DOHH2 (cell line): ENCODE data around the gene GNB4.

Source experiments
- EZH2phosphoT487 ChIP-seq: fragments of 200-600 bp; sonication (generic); IDR thresholded peaks from 2 replicates; pipeline ENCODE4 v1.6.1; 2017; ENCODE audit warnings: borderline replicate concordance, mild to moderate bottlenecking, antibody characterized with exemption, low read length, moderate library complexity, mixed read lengths
- TF ChIP-seq, protein P1 (sequence below): fragments of 200-600 bp; sonication (generic); IDR thresholded peaks from one replicate; pipeline ENCODE4 v1.5.1; 2014; ENCODE audit warnings: antibody characterized with exemption, mild to moderate bottlenecking, low read depth, low read length; ENCODE audit not compliant: poor library complexity, severe bottlenecking

GRCh38 chr3:179375091-179375999 lies 75.9 kb downstream of the GNB4 start:
- TF ChIP-seq, protein P1, sequence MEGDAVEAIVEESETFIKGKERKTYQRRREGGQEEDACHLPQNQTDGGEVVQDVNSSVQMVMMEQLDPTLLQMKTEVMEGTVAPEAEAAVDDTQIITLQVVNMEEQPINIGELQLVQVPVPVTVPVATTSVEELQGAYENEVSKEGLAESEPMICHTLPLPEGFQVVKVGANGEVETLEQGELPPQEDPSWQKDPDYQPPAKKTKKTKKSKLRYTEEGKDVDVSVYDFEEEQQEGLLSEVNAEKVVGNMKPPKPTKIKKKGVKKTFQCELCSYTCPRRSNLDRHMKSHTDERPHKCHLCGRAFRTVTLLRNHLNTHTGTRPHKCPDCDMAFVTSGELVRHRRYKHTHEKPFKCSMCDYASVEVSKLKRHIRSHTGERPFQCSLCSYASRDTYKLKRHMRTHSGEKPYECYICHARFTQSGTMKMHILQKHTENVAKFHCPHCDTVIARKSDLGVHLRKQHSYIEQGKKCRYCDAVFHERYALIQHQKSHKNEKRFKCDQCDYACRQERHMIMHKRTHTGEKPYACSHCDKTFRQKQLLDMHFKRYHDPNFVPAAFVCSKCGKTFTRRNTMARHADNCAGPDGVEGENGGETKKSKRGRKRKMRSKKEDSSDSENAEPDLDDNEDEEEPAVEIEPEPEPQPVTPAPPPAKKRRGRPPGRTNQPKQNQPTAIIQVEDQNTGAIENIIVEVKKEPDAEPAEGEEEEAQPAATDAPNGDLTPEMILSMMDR, result no peak
- no peak for TF ChIP-seq EZH2phosphoT487
